NK-92 (cell line): ENCODE results near the gene MRPL55.

Experiments used
- DNase-seq: peaks from one replicate; lab custom pipeline; 2025; ENCODE audit not compliant: unreplicated experiment; lab: John Stamatoyannopoulos, UW

The MRPL55 gene

DNA sequence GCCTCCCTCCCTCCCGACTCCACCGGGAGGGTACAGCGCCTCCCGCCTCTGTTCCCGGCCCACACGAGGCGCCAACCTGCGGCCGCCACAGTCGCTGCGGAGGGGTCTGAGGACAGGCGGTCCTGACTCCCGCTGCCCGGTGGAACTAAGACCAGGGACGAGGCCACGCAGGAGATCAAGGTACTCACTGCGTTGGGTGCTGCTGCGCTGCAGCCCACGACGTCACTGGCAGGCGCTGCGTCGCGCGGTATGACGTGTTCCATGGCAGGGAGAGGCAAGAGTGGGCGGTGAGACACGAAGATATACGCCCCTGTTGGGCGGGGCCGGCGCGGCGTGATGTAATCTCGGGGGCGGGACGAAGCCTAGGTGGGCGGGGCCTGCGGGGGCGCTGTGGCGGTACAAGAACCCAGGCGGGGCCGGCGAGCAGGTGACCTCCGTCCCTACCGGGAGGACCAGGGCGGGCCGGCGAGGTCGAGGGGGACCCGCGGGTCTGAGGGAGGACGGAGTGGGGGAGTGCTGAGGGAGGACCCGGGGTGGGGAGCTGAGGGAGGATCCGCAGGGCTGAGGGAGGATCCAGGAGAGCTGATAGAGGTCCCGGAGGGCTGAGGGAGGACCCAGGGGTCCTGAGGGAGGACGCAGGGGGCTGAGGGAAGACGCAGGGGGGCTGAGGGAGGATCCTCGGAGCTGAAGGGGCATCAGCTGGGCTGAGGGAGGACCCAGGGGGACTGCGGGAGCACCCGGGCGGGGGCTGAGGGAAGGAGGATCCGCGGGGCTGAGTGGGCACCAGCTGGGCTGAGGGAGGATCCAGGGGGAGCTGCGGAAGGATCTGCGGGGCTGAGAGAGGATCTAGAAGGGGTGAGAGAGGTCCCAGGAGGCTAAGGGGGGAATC is at the start of gene MRPL55:
Gene MRPL55, minus strand, starts transcription at position 227 of the 889 bp plus-strand sequence. CDS start 1,039 bp downstream, outside the sequence.
- peak; percentile 88 for DNase-seq

GRCh38 chr1:228158151-228159007 is 49.3 kb upstream of the MRPL55 start:
- DNase-seq = no peak

DNA sequence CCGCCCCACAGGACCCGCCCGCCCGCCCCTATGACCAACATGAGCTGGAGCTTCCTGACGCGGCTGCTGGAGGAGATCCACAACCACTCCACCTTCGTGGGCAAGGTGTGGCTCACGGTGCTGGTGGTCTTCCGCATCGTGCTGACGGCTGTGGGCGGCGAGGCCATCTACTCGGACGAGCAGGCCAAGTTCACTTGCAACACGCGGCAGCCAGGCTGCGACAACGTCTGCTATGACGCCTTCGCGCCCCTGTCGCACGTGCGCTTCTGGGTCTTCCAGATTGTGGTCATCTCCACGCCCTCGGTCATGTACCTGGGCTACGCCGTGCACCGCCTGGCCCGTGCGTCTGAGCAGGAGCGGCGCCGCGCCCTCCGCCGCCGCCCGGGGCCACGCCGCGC is 48.6 kb upstream of the MRPL55 start:
- DNase-seq = no peak

GRCh38 chr1:228156941-228157728 is 48.0 kb upstream of the MRPL55 start:
- no peak for DNase-seq

DNA sequence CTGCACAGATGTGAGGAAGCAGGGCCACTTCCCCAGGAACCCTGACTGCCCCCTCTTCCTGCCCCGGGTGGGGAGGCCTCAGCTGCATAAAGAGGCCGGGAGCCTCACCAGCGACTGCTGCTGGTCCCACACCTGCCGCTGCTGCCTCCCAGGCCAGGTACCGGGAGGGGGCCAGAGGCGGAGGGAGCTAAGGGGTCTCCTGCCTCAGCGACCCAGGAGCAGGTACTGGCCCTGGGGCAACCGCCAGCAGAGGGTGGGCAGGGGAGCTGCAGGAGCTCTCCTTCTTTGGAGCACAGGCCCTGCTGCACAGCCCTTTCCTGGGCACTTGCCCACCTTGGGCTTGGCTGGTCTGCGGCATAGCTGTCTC is 47.4 kb upstream of the MRPL55 start:
- no peak for DNase-seq

GRCh38 chr1:228155596-228156514 is 46.8 kb upstream of the MRPL55 start:
- no peak for DNase-seq

- no peak for DNase-seq
Measured at GRCh38 chr1:228154670-228155571, 45.8 kb upstream of the MRPL55 start.

DNA sequence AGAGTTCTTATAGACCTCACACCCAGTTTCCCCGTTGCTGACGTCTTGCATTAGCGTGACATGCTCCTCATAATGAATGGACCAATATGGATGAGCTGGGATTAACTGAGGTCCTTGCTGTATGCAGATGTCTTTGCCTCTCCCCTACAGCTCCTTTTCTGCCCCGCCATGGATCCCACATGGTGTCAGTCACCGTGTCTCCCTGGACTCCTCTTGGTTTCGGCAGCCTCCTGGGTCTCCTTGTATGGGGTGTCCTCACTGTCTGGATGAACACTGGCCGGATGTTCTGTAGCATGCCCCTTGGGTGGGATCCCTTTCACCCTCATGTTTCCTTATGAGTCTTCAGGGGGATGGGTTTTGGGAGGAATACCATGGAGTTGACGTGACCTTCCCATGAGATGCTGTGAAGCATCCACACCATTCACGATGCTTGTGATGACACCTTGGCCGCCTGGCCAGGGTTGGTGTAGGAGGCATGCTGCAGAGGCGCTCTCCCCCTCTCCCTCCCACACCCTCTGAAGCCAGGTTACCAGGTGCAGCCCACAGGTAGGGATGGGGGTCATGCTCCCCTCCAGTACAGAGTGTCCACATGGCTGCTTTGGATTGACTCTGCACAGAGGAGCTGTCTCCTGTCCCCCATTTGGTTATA is 45.0 kb upstream of the MRPL55 start:
- DNase-seq = no peak

- DNase-seq = no peak
Measured at GRCh38 chr1:228152918-228153258, 43.8 kb upstream of the MRPL55 start.

- no peak for DNase-seq
Measured at GRCh38 chr1:228152097-228152917, 43.2 kb upstream of the MRPL55 start.

DNA sequence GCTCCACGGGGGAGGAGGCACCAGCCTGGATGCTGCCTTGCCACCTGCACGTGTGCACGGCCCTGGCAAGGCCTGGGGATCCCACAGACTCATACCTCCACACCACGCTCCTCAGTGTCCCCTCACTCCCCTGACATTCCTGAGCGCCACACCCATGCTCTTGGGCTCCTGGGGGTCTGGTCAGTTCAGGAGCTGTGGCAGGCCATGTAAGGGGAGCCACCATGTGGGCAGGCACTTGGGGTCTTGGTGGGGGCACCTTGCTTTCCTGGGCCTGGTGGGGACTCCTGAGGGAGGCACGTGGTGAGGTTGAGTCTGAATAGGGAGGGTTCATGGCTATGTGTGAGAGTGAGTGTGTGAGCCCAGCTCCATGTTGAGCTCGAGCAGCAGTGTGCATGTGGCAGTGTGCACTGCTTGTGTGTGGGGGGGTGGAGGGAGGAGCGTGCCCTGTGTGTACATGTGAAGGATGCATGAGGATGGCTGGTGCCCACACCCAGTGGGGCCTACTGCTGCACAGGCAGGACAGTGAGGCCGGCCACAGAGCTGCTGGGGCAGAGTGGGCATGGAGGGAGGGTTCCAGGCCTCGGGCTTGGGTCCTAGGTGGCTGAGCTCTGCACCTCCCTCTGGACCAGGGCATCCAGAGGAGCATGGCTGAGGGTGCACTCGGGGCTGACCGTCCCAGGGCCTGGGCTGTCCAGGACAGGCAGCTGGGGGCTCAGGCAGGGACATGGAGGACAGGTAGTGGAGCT is 42.3 kb upstream of the MRPL55 start:
- no peak for DNase-seq

DNA sequence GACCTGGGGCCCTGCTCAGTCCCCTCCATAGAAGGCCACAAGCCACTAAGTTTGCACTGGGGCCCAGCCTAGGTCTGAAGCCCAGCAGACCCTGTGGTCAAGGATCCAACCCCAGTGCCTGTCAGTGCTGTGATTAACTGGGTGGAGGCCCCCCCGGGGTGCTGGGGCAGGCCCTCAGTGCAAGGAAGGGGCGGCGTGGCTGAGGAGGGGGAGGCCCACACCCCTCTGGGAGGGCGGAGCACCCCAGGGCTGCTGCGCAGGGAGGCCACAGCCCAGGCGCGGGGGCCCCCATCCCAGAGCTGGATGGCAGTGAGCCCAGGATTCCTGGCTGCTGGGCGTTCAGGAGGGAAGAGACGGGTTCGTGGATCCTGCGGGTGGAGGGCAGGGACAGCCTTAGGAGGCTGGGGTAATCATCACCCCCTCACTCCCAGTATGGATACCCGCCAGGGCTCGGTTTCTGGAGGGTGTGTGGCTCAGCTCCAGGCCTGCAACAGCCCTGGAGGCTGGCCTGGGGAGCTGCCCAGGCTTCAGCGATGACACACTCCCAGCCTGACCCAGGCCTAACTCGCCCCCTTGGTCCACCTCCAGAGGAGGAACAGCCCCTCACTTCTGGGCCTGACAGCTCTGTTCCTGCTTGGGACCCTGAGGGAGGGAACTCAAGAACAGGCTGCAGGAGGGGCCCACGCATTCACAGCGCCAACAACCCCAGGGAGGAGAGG is 41.5 kb upstream of the MRPL55 start:
- DNase-seq = no peak

DNA sequence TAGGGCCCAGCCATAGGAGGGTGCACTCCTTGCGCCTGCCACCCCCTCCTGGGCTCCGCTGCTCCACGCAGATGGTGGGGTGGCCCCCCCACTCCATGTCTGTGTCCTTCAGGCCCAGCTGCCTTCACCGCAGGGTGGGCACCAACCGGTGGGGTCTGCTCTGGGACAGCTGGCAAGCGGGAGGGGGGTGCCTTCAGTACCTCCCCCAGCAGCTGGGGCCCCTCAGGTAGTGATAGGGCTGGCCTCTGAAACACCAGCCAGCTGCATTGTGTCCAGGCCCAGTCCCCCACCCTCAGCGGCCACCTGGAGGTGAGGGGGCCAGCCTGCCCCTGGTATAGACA is 41.0 kb upstream of the MRPL55 start:
- no peak for DNase-seq

DNA sequence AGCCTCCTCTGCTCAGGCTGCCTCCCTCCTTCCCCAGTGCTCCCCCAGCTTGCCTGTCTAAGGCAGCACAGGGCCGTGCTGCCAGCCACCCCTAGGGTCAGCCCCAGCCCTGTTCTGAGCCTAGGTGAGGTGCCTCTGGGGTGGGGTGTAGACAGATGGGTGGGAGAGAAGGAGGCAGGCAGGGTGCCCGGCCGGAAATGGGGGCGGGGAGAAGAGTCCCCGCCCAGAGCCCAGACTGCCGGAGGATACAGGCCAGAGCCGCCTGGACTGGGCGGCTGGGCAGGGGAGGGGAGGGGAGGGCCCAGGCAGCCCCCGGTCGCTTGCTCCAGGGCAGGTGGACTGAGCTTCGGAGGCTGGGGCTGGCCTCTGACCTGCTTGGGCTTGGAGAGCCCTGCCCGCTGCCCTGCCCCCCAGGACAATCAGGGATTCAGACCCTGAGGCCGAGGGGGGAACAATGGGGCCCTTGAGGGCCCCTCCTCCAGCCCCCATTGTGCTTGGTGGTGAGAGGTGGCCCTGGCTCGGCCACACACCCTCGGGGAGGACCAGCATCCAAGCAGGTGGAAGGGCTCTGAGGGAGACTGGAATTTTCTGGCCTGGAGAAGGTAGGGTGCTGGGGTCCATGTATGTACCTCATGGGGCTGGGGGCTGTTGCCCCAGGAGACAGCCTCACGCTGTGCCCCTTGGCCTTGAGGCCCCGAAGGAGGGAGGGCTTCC is 40.5 kb upstream of the MRPL55 start, which contains the start of gene GJC2:
Gene GJC2, plus strand, starts transcription at position 525 of the 714 bp plus-strand sequence. CDS start 7,829 bp downstream, outside the sequence.
- no peak for DNase-seq

DNA sequence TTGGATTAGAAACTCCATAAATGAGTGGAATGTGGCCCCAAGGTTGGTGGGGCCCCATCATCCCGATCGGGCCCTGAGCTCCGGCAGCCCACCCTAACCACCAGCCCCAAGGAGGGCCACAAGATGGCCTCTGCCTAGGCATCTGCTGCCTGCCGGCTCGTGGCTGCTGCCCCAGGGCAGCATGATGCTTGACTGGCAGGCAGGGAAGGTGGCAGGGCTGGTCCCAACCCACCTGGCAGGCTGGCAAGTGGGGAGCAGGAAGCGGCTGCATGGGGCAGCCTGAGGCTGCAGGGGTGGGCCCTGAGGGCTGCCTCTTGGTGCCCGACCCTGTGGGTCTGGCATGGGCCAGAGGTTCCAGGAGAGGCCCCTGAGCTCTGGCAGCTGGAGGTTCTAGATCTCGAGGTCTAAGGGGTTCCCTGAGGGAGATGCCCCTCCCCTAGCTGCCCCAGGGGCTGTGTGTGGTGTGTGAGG is 39.9 kb upstream of the MRPL55 start:
- no peak for DNase-seq
